Upper lobe of right lung (tissue), 1 donor: ENCODE measurements around the gene NCOA3. TPM values are rescaled to one million over a fixed set of nuclear protein-coding genes. Genes with fewer than 3 reads are reported as not detected.

ENCODE experiments used
- ATAC-seq: fragments of 200-7000 bp; cut with Tn5 transposase; one replicate; pipeline ENCODE4 v1.9.1; 2020; ENCODE audit warnings: mild to moderate bottlenecking, moderate library complexity
- DNase-seq: peaks from one replicate; pipeline ENCODE4 v3.0.0-alpha.2; 2020
- H3K27ac ChIP-seq: fragments of 200-600 bp; one replicate; pipeline ENCODE4 v1.8.0; 2022
- H3K27me3 ChIP-seq: fragments of 200-600 bp; one replicate; pipeline ENCODE4 v1.8.0; 2022; ENCODE audit warnings: mild to moderate bottlenecking
- H3K36me3 ChIP-seq: fragments of 200-600 bp; one replicate; pipeline ENCODE4 v1.8.0; 2022
- H3K4me1 ChIP-seq: fragments of 200-600 bp; one replicate; pipeline ENCODE4 v1.8.0; 2022
- H3K4me3 ChIP-seq: fragments of 200-600 bp; one replicate; pipeline ENCODE4 v1.8.0; 2022; ENCODE audit warnings: mild to moderate bottlenecking
- H3K9me3 ChIP-seq: fragments of 200-600 bp; one replicate; pipeline ENCODE4 v1.8.0; 2022
- intact Hi-C: fragments of 100-400 bp; cut with DNase I; formaldehyde crosslinking; loops from one replicate; pipeline ENCODE4 v1.11.0; 2022
- total RNA-seq: library from RNA; stranded (reverse); fragmentation: NEBNext Ultra II Directional; extraction: Animal tissue kit (Norgen Biotek cat#: 25700); gene quantifications from one replicate; pipeline ENCODE4 v1.2.1, GENCODE V29; 2021
- TF ChIP-seq, protein P1 (sequence below): fragments of 200-600 bp; IDR thresholded peaks from one replicate; pipeline ENCODE4 v1.8.0; 2022; ENCODE audit warnings: antibody characterized with exemption
- donor health status: DM: no; HTN: yes; CAD: no; lungs with severe emphysema.

The NCOA3 gene
- total RNA-seq, 1 donor from 2014 or later: 48.8 TPM

DNA sequence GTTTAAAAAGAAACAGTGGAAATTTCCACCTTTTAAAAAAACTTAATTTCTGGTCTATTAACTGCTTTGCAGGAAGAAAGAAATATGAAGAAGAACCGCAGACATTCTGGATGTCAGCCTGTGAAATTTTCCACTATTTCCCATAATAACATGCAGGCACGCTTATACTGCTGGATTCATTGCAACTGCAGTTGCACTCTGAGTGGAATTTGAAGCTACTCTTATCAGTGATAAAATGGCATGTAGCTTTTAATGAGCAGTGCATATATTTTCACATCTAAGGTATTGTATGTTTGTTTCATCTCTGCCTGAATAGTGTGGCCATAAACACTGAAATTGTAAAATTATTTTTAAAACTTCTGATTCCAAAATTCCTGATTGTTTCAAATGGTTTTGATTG is 28.2 kb downstream of the NCOA3 start:
- no peak overlapping the region for H3K4me3 ChIP-seq
- intact Hi-C loops: no loop called here
- ATAC-seq (no peak), DNase-seq (no peak)
- TF ChIP-seq, protein P1, sequence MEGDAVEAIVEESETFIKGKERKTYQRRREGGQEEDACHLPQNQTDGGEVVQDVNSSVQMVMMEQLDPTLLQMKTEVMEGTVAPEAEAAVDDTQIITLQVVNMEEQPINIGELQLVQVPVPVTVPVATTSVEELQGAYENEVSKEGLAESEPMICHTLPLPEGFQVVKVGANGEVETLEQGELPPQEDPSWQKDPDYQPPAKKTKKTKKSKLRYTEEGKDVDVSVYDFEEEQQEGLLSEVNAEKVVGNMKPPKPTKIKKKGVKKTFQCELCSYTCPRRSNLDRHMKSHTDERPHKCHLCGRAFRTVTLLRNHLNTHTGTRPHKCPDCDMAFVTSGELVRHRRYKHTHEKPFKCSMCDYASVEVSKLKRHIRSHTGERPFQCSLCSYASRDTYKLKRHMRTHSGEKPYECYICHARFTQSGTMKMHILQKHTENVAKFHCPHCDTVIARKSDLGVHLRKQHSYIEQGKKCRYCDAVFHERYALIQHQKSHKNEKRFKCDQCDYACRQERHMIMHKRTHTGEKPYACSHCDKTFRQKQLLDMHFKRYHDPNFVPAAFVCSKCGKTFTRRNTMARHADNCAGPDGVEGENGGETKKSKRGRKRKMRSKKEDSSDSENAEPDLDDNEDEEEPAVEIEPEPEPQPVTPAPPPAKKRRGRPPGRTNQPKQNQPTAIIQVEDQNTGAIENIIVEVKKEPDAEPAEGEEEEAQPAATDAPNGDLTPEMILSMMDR: no peak
- H3K4me1 ChIP-seq: peaks cover 13% of the 10 kb centered on the region
- no peak overlapping the region for H3K27ac ChIP-seq
- H3K27me3 ChIP-seq: no peaks in the 10 kb centered on the region
- H3K36me3 ChIP-seq: no peaks in the 10 kb centered on the region
- no peaks in the 10 kb centered on the region for H3K9me3 ChIP-seq

DNA sequence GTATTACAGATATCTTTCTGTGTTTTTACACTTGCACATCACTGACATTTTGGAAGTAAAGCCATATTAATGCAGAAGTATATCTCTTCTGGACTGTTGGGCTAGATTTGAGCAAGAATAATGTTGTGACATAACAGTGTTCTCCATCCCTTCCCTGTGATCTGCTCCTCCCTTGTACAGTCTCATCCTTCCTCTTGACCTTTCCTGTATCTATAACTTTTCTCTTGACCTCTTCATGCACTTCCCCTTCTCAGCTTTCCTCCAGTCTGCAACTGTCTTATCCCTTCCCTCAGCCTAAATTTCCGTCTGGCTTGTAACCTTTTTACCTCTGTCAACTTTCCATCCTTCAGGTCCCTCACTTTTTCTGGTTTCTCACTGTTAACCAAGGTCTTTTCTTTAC is 29.8 kb downstream of the NCOA3 start:
- H3K27ac ChIP-seq: no peak overlapping the region
- H3K4me1 ChIP-seq: peaks cover 13% of the 10 kb centered on the region
- no peaks in the 10 kb centered on the region for H3K27me3 ChIP-seq
- TF ChIP-seq, protein P1: no peak
- no peaks in the 10 kb centered on the region for H3K9me3 ChIP-seq
- intact Hi-C loops: no loop called here
- no peaks in the 10 kb centered on the region for H3K36me3 ChIP-seq
- ATAC-seq (peak; percentile 87), DNase-seq (no peak)
- no peak overlapping the region for H3K4me3 ChIP-seq

DNA sequence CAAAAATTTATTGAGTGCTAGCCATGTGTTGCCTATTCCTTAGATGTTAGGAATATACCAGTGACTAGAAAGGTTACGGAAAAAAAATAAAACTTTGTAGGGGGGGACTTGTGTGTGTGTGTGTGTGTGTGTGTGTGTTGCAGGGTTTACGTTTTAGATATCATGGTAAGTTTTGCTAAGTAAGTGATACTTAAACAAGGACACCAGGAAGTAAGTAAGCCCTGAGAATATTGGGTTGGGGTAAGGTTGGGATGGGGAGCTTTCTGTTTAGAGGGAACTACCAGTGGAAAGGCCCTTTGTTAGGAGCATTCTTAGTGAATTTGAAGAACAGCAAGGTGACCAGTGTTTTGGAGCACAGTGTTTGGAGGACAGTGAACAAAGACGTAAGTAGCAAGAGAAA is 30.3 kb downstream of the NCOA3 start:
- H3K4me3 ChIP-seq: no peak overlapping the region
- intact Hi-C loops: no loop called here
- no peak for ATAC-seq
- TF ChIP-seq, protein P1: no peak
- no peak for DNase-seq
- no peak overlapping the region for H3K27ac ChIP-seq
- peaks cover 13% of the 10 kb centered on the region for H3K4me1 ChIP-seq
- H3K36me3 ChIP-seq: no peaks in the 10 kb centered on the region
- no peaks in the 10 kb centered on the region for H3K9me3 ChIP-seq
- no peaks in the 10 kb centered on the region for H3K27me3 ChIP-seq

DNA sequence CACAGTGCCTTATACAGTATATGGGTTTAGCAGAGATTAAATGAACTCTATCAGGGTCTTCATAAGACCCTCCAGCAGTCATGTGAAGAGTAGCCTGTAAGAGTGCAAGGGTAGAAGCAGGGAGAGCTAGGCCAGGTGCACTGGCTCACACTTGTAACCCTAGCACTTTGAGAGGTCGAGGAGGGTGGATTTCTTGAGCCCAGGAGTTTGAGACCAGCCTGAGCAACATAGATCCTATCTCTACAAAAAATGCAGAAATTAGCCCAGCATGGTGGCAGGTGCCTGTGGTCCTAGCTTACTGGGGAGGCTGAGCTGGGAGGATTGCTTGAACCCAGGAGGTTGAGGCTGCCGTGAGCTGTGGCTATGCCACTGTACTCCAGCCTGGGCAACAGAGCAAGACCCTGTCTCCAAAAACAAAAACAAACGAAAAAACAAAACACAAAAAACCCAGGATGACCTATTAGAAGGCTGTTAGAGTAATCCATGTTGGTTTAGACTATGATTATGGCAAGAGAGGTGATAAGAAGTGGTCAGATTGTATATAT is 31.9 kb downstream of the NCOA3 start:
- intact Hi-C loops: no loop called here
- H3K36me3 ChIP-seq: no peaks in the 10 kb centered on the region
- ATAC-seq (no peak), DNase-seq (no peak)
- TF ChIP-seq, protein P1: no peak
- no peaks in the 10 kb centered on the region for H3K9me3 ChIP-seq
- no peaks in the 10 kb centered on the region for H3K27me3 ChIP-seq
- H3K27ac ChIP-seq: no peak overlapping the region
- H3K4me3 ChIP-seq: no peak overlapping the region
- peaks cover 13% of the 10 kb centered on the region for H3K4me1 ChIP-seq

DNA sequence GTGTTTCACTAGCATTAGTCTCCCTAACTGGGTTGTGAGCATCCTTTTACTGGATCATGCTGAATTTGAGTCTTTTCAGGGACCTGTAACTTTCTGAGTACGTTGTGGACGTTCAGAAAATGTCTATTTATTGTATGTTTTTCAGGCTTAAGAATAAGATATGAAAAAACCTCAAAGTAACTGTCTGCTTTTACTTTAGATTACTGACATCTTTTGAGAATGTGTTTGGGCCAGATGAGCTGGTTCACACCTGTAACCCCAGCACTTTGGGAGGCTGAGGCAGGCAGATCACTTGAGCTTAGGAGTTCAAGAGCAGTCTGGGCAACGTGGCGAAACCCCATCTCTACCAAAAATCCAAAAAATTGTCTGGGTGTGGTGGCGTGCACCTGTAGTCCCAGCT is 32.7 kb downstream of the NCOA3 start:
- Histone ChIP-seq H3K27ac (no peak overlapping the region), H3K4me3 (no peak overlapping the region), H3K36me3 (no peaks in the 10 kb centered on the region), H3K27me3 (no peaks in the 10 kb centered on the region), H3K9me3 (no peaks in the 10 kb centered on the region), H3K4me1 (peaks cover 13% of the 10 kb centered on the region)
- TF ChIP-seq, protein P1: no peak
- no peak for DNase-seq
- ATAC-seq: no peak
- intact Hi-C loops: no loop called here

DNA sequence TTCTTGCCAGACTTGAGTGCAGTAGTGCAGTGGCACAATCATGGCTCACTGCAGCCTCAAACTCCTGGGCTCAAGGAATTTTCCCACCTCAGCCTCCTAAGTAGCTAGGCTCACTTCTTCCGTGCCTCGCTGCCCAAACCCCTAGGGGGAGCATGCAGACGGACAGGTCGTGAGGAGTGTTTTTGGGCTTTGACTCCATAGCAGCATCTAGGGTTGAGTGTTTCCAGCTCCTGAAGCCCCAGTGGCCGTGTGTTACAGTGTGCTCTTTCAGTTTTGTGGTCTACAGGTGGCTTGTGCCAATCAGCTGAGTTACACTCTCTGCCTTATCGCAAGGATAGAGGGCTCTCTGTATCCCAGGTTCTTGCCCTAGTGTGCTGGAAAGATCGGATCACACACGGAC is 33.4 kb downstream of the NCOA3 start:
- DNase-seq (no peak), ATAC-seq (no peak)
- Histone ChIP-seq H3K36me3 (no peaks in the 10 kb centered on the region), H3K9me3 (no peaks in the 10 kb centered on the region), H3K27ac (no peak overlapping the region), H3K27me3 (no peaks in the 10 kb centered on the region), H3K4me1 (peaks cover 15% of the 10 kb centered on the region), H3K4me3 (no peak overlapping the region)
- TF ChIP-seq, protein P1: no peak
- intact Hi-C loops: no loop called here
